B cell (primary cell): ENCODE results near the gene PMIS2. TPM values are rescaled to one million over a fixed set of nuclear protein-coding genes. Genes with fewer than 3 reads are reported as not detected.

Source experiments
- ATAC-seq: fragments of 200-7000 bp; cut with Tn5 transposase; one replicate; pipeline ENCODE4 v1.10.0; 2021; ENCODE audit warnings: low read depth, mild to moderate bottlenecking, moderate number of reproducible peaks, moderate library complexity
- CTCF ChIA-PET: fragments of 350-600 bp; sonication (Branson Sonifier 250); formaldehyde crosslinking; loops from one replicate; lab custom pipeline; 2021; ENCODE audit warnings: antibody characterized with exemption, inconsistent platforms; lab: Charles Lee
- POLR2A ChIA-PET: fragments of 350-600 bp; sonication (Branson Sonifier 250); formaldehyde crosslinking; loops from one replicate; lab custom pipeline; 2021; ENCODE audit warnings: antibody characterized with exemption; lab: Charles Lee
- DNase-seq: peaks from one replicate; pipeline ENCODE4 v3.0.0; 2013
- H2AFZ ChIP-seq: 2 replicates; pipeline ENCODE4 v1.6.1; 2012; ENCODE audit warnings: mild to moderate bottlenecking, low read depth, low read length; ENCODE audit not compliant: insufficient read depth, poor library complexity, severe bottlenecking
- H3K27ac ChIP-seq, 2 donors: 1 replicate in 1 of 2; 2 replicates in 1 of 2; pipeline ENCODE4 v1.5.1; 2012 to 2013; ENCODE audit warnings: low read length in 2 of 2, mild to moderate bottlenecking in 2 of 2, moderate library complexity in 1 of 2
- H3K27me3 ChIP-seq, 4 experiments: fragments of 200-600 bp in 1 of 4; sonication (generic) in 1 of 4; replicated peaks in 1 of 4; 1 replicate in 2 of 4; 2 replicates in 2 of 4; pipeline versions ENCODE4 v1.6.1 to v1.7.0; 2013 to 2016; ENCODE audit warnings: low read length in 3 of 4, mild to moderate bottlenecking in 2 of 4, mixed read lengths in 1 of 4, moderate library complexity in 1 of 4; ENCODE audit not compliant: insufficient read depth in 4 of 4, control insufficient read depth in 3 of 4; ENCODE audit errors: control extremely low read depth in 1 of 4
- H3K36me3 ChIP-seq, 2 experiments: replicated peaks in 1 of 2; 1 replicate in 1 of 2; 2 replicates in 1 of 2; pipeline versions ENCODE4 v1.6.1 to v1.7.1; 2013; ENCODE audit warnings: low read length in 1 of 2; ENCODE audit not compliant: insufficient read depth in 2 of 2, control insufficient read depth in 1 of 2; ENCODE audit errors: control extremely low read depth in 1 of 2, extremely low read depth in 1 of 2
- H3K4me1 ChIP-seq, 2 donors: fragments of 200-600 bp in 1 of 2; sonication (generic) in 1 of 2; 1 replicate in 1 of 2; 2 replicates in 1 of 2; pipeline versions ENCODE4 v1.5.1 to v1.6.1; 2013 to 2017; ENCODE audit warnings: low read length in 2 of 2; ENCODE audit not compliant: control insufficient read depth in 2 of 2, insufficient read depth in 2 of 2
- H3K4me2 ChIP-seq: replicated peaks from 2 replicates; pipeline ENCODE3; 2012; ENCODE audit warnings: mild to moderate bottlenecking, low read depth, low read length; ENCODE audit not compliant: poor library complexity, severe bottlenecking
- H3K4me3 ChIP-seq, 5 experiments: fragments of 200-600 bp in 1 of 5; sonication (generic) in 1 of 5; 1 replicate in 3 of 5; 2 replicates in 2 of 5; pipeline versions ENCODE4 v1.5.1 to v1.7.0; 2011 to 2016; ENCODE audit warnings: low read length in 4 of 5, mild to moderate bottlenecking in 4 of 5, low read depth in 2 of 5, control low read depth in 1 of 5, moderate library complexity in 1 of 5; ENCODE audit not compliant: insufficient read depth in 1 of 5; ENCODE audit errors: control extremely low read depth in 1 of 5, extremely low read depth in 1 of 5
- H3K79me2 ChIP-seq: fragments of 200-600 bp; sonication (generic); one replicate; pipeline ENCODE4 v1.6.0; 2016; ENCODE audit warnings: low read length; ENCODE audit not compliant: control insufficient read depth, insufficient read depth
- H3K9ac ChIP-seq: fragments of 200-600 bp; sonication (generic); 2 replicates; pipeline ENCODE4 v1.6.1; 2017; ENCODE audit warnings: mild to moderate bottlenecking, low read length, moderate library complexity
- H3K9me3 ChIP-seq, 3 donors: one replicate each; pipeline versions ENCODE4 v1.6.1 to v1.7.1; 2013; ENCODE audit warnings: low read length in 2 of 3; ENCODE audit not compliant: control insufficient read depth in 2 of 3, insufficient read depth in 1 of 3; ENCODE audit errors: control extremely low read depth in 1 of 3
- H4K20me1 ChIP-seq: 2 replicates; pipeline ENCODE4 v1.6.0; 2012; ENCODE audit warnings: mild to moderate bottlenecking, low read length; ENCODE audit not compliant: insufficient read depth, control insufficient read depth, poor library complexity, severe bottlenecking
- H3K27ac Mint-ChIP-seq: one replicate; pipeline ENCODE4 v1.8.0; 2021; ENCODE audit warnings: mixed read lengths
- H3K27me3 Mint-ChIP-seq: one replicate; pipeline ENCODE4 v1.8.0; 2021; ENCODE audit warnings: mixed read lengths
- H3K4me1 Mint-ChIP-seq: one replicate; pipeline ENCODE4 v1.8.0; 2021; ENCODE audit warnings: mixed read lengths
- H3K4me3 Mint-ChIP-seq: one replicate; pipeline ENCODE4 v1.8.0; 2021; ENCODE audit warnings: mixed read lengths
- H3K9me3 Mint-ChIP-seq: one replicate; pipeline ENCODE4 v1.8.0; 2022; ENCODE audit warnings: mixed read lengths; ENCODE audit not compliant: insufficient read depth
- EZH2 ChIP-seq: IDR thresholded peaks from 2 replicates; pipeline ENCODE4 v1.6.1; 2012; ENCODE audit warnings: borderline replicate concordance, low read depth, mild to moderate bottlenecking, moderate library complexity, low read length; ENCODE audit not compliant: insufficient read depth, poor library complexity, severe bottlenecking
- WGBS: methylation state at CpG from one replicate; pipeline ENCODE4 v1.1.5; 2013; ENCODE audit warnings: missing lambda C conversion rate; ENCODE audit not compliant: insufficient coverage; 5-methylcytosine and 5-hydroxymethylcytosine counted together
- intact Hi-C: fragments of 100-400 bp; cut with micrococcal nuclease; formaldehyde crosslinking; loops from one replicate; pipeline ENCODE4 v1.10.0; 2022
- polyA plus RNA-seq: library from polyadenylated mRNA; depleted of rRNA; stranded (reverse); fragments of >200 nt; gene quantifications from 2 replicates; pipeline ENCODE4 v1.2.3, GENCODE V29; 2012
- total RNA-seq, 2 donors: library from RNA; stranded (reverse); fragments of 120-200 nt in 1 of 2; gene quantifications; 1 replicate in 1 of 2; 2 replicates in 1 of 2; pipeline versions ENCODE4 v1.2.3 to v1.2.4, GENCODE V29; 2013 to 2022
- TF ChIP-seq, protein P1 (sequence below): fragments of 200-600 bp; IDR thresholded peaks from one replicate; pipeline ENCODE4 v1.8.0; 2022; ENCODE audit warnings: antibody characterized with exemption, mild to moderate bottlenecking

PMIS2 gene
- total and polyA plus RNA-seq, 2 donors (not counting 1 experiment from before 2014, with no cell fraction given), result not detected

DNA sequence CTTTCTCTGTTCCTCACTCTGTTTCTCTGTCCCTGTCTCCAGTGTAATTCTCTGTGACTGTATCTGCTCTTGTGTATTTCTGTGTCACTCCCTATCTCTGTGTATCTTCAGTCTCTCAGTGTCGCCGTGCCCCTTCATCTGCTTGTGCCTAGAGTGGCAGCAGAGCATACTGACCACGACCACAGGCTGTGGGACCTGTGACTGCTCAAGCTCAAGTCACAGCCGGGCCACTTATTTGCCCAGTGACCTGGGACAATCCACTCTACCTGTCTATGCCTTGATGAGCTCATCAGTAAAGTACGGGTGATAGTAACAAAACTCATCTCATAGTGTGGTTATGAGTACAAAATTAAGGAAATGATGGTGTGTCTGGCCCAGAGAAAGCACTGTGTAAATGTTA lies 31.9 kb upstream of the PMIS2 start:
- DNase-seq, result no peak
- Histone ChIP-seq H3K27ac (no peak overlapping the region), H3K27me3 (peaks cover 0 to 25% (median 6%) of the 10 kb centered on the region in 4 experiments), H3K4me1 (peaks cover 16 to 18% of the 10 kb centered on the region in 2 donors), H3K4me2 (no peak overlapping the region), H3K4me3 (no peak overlapping the region), H3K9me3 (peaks cover 0 to 13% (median 0%) of the 10 kb centered on the region in 3 donors), H3K9ac (no peak overlapping the region), H4K20me1 (no peaks in the 10 kb centered on the region), H3K36me3 (no peaks in the 10 kb centered on the region), H2AFZ (no peak overlapping the region), H3K79me2 (no peaks in the 10 kb centered on the region)
- H3K27me3 Mint-ChIP-seq, result peaks cover 19% of the 10 kb centered on the region
- no peak for TF ChIP-seq EZH2
- TF ChIP-seq, protein P1, sequence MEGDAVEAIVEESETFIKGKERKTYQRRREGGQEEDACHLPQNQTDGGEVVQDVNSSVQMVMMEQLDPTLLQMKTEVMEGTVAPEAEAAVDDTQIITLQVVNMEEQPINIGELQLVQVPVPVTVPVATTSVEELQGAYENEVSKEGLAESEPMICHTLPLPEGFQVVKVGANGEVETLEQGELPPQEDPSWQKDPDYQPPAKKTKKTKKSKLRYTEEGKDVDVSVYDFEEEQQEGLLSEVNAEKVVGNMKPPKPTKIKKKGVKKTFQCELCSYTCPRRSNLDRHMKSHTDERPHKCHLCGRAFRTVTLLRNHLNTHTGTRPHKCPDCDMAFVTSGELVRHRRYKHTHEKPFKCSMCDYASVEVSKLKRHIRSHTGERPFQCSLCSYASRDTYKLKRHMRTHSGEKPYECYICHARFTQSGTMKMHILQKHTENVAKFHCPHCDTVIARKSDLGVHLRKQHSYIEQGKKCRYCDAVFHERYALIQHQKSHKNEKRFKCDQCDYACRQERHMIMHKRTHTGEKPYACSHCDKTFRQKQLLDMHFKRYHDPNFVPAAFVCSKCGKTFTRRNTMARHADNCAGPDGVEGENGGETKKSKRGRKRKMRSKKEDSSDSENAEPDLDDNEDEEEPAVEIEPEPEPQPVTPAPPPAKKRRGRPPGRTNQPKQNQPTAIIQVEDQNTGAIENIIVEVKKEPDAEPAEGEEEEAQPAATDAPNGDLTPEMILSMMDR, result no peak
- POLR2A ChIA-PET, result no interaction called here
- no peak overlapping the region for H3K27ac Mint-ChIP-seq
- CTCF ChIA-PET, result no interaction called here
- intact Hi-C loops, result no loop called here
- no peak overlapping the region for H3K4me3 Mint-ChIP-seq
- no peaks in the 10 kb centered on the region for H3K9me3 Mint-ChIP-seq
- peaks cover 17% of the 10 kb centered on the region for H3K4me1 Mint-ChIP-seq
- no peak for ATAC-seq
- WGBS, result 77% methylated on average over 3 of the region's 5 CpGs

- Histone ChIP-seq H3K36me3 (no peaks in the 10 kb centered on the region), H3K4me3 (no peak overlapping the region), H3K4me1 (peaks cover 23 to 24% of the 10 kb centered on the region in 2 donors), H3K27ac (no peak overlapping the region), H2AFZ (no peak overlapping the region), H3K4me2 (no peak overlapping the region), H3K79me2 (no peaks in the 10 kb centered on the region), H3K9ac (no peak overlapping the region), H4K20me1 (no peaks in the 10 kb centered on the region), H3K9me3 (peaks cover 0 to 14% (median 0%) of the 10 kb centered on the region in 3 donors), H3K27me3 (peaks cover 0 to 38% (median 8%) of the 10 kb centered on the region in 4 experiments)
- H3K4me1 Mint-ChIP-seq, result peaks cover 24% of the 10 kb centered on the region
- whole genome bisulfite sequencing, result 86% methylated on average over 21 of the region's 30 CpGs
- TF ChIP-seq EZH2, result no peak
- TF ChIP-seq, protein P1, result no peak
- ChIA-PET POLR2A (interaction anchor here (0.5 kb wide), 1 partner anchor 85 kb away, joined by 3 read pairs; no protein-coding TSS in a partner anchor), CTCF (interaction anchor here (0.6 kb wide), 1 partner anchor 317 kb away, joined by 3 read pairs; no protein-coding TSS in a partner anchor)
- peaks cover 30% of the 10 kb centered on the region for H3K27me3 Mint-ChIP-seq
- H3K4me3 Mint-ChIP-seq, result no peak overlapping the region
- ATAC-seq, result no peak
- intact Hi-C loops, result no loop called here
- H3K9me3 Mint-ChIP-seq, result no peaks in the 10 kb centered on the region
- no peak overlapping the region for H3K27ac Mint-ChIP-seq
- no peak for DNase-seq
Observed at GRCh38 chr19:35555301-35556005, 30.5 kb upstream of the PMIS2 start.
